Activated CD4-positive, alpha-beta T cell treated with anti-CD3 and anti-CD28 coated beads, Interleukin-2, Interleukin-4, amounts not matched to agents 100 ng/mL and 50 ng/mL, durations not matched to agents 16 hours and 8 hours (primary cell): ENCODE results near the gene ADAM23.

Experiments used
- DNase-seq: peaks from one replicate; pipeline ENCODE4 v3.0.0-alpha.2; 2020; ENCODE audit warnings: low spot score

ADAM23 gene

DNA sequence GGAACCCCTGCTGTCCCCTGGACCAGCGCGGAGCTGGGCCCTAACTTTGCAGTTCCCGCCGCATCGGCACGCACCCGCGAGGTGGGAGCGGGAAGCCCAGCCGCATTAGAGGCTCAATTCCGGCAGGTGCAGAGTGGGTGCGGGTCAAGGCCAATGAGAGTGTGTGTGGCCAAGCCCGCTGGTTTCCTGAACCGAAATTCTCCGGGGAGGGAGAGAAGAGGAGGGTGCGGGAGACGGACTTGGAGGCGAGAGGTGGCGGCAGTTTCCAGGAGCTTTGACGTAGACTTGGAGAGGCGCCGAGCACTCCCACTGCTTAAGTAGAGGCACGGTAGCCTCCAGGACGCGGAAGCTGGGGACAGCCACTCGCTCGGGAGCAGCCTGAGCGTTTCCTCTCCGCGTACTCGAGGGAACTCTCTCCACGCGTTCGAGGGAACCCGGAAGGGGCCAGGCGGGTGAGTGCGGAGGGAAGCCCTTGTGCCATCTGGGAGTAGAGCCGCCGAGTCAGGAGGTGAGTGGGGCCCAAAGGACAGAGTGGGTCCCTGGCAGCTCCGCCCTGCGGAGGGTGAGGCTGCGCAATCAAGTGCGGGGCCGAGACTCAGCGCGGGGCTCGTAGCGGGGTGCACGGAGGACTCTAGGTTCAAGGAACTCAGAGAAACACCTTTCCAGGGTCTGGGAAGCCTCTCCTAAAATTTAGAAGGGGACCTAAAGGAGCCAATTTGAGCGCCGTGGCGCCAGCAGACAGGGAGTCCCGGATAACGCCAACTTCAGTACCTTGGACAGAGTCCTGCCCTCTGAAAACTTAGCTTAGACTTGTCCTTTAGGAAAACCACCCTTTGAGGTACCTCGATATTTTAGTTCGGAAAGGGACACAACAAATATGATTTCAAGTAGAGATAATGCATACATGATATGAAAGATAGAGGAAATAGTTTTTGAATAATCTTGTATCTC, 199.0 kb downstream of the ADAM23 start, which contains the start of gene FAM237A:
TSS of gene FAM237A (plus strand) at position 413 of the 951 bp plus-strand sequence. CDS start 1,750 bp downstream, outside the sequence.
- DNase-seq: peak; percentile 9

DNA sequence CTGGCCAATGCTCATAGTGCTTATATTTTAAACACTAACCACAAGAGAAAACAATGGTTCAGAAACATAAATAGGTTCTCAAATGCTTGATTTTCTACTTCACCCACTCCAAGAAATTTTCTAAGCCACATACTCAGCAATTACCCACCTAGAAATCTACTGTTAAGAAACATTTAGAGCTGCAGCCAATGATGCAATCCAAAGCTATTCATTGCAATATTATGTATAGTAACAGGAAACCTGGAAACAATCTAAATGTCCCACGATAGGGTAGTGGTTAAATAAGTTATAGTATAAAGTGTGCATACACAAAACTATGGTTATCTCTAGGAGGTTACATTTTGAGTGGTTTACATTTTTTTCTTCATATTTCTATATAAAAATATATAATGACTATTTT, 204.7 kb downstream of the ADAM23 start:
- DNase-seq: no peak

DNA sequence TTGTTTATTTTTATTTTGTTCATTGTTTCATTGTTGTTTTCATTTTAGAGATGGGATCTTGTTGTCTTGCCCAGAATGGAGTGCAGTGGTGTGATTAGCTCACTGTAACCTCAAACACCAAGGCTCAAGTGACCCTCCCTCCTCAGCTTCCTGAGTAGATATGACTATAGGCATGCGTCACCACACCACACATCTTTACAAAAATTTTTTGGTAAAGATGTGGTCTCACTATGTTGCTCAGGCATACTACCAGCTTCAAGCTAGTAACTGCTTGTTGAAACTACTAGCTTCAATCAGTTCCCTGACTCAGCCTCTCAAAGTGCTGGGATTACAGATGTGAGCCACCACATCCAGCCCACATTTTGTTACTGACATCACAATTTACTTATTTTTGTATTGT, 213.8 kb downstream of the ADAM23 start:
- DNase-seq: peak; percentile 6

DNA sequence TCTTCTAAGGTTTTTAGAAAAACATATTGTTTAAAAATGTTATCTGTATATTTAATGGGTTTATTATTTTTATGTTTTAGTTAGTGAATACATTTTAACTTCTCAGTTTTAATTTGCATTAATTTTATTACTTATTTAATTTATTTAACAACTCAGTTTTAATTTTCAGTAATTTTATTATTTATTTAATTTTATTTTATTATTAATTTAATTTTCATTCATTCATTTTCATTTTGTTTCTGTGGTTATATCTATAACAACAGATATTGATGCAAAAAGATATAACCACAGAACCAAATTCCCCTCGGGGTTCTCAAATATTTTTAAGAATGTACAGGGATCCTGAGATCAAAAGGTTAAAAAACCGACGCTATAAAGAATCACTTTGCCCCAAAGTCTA, 221.9 kb downstream of the ADAM23 start:
- DNase-seq: no peak
